LNCAP (cell line): ENCODE data around the gene CCDC106.

Experiments used
- TF ChIP-seq, protein P1 (sequence below): fragments of 450-650 bp; IDR thresholded peaks from 2 replicates; pipeline ENCODE4 v1.5.1; 2017; ENCODE audit warnings: mild to moderate bottlenecking

Gene CCDC106

DNA sequence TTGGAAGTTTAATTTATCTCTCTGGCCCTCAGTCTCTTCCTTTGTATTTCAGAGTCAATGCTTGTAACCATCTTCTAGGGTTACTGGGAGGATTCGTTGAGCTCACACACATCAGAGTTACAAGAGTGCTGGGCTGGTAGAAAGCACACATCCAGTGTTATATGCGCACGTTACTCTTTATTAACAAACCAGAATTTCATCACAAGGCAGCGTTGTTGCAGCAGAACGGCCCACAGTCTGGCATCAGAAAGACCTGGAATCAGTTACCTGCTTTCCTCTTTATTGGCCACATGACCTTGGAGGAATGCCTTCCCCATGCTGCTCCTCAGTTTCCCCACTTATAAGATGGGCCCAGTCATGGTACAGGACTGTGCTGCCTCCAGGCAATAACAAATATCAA is 38.7 kb upstream of the CCDC106 start:
- TF ChIP-seq, protein P1, sequence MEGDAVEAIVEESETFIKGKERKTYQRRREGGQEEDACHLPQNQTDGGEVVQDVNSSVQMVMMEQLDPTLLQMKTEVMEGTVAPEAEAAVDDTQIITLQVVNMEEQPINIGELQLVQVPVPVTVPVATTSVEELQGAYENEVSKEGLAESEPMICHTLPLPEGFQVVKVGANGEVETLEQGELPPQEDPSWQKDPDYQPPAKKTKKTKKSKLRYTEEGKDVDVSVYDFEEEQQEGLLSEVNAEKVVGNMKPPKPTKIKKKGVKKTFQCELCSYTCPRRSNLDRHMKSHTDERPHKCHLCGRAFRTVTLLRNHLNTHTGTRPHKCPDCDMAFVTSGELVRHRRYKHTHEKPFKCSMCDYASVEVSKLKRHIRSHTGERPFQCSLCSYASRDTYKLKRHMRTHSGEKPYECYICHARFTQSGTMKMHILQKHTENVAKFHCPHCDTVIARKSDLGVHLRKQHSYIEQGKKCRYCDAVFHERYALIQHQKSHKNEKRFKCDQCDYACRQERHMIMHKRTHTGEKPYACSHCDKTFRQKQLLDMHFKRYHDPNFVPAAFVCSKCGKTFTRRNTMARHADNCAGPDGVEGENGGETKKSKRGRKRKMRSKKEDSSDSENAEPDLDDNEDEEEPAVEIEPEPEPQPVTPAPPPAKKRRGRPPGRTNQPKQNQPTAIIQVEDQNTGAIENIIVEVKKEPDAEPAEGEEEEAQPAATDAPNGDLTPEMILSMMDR = no peak

DNA sequence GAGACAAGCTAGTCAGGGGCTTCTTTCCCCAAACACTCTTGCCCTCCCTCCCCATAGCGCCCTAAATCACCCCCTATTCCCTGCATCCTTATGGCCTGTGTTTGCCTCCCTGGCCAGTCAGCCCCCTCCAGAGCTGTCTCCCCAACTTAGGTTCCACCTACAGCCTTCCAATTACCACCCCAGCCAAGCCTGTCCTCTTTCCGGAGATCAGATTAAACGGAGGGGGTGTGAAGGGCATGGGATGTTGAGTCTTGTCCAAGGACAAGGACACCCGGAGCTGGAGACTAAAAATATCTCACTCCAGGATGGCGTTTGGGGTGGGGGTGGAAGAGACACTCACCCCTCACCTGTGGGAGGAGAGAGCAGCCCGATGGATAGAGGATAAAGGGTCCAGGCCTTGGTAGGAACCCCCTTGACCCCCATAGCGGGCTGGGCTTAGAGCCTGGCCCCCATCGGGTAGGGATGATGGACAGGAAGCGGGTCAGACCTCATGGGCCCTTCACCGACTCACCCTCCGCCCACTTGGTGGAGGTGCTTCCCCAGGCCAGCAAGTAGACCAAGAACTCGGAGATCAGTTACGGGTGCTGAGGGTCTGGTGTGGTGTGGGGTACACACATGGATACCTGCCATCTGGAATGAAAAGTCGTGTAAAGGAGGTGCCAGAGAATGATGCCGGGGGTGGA is 36.6 kb upstream of the CCDC106 start:
- TF ChIP-seq, protein P1 = no peak

DNA sequence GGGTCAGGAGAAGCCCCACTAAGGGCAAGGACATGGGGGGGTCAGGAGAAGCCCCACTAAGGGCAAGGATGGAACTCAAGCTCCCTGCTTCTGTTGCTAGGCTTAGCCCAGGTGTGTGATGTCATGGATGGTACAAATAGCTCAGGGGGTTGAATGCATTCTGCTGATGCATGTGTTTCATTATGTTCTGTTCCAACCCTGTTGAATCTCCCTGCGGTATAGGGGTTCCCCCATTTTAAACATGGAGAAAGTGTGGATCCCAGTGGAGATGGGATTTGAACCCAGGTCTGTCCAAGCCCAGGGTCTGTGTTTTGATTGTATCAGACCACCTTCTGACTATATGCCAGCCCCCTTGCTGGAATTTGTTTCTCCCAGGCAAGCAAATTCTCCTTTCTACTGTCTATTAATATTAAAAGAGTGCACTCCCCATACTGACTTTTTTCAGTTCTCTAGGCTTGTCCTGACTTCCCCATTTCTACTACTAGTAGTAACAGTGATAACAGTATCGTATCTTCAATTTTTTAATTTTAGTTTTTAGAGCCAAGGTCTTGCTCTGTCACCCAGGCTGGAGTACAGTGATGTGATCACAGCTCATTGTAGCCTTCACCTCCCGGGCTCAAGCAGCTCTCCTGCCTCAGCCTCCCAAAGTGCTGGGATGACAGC is 35.9 kb upstream of the CCDC106 start:
- TF ChIP-seq, protein P1 = no peak

DNA sequence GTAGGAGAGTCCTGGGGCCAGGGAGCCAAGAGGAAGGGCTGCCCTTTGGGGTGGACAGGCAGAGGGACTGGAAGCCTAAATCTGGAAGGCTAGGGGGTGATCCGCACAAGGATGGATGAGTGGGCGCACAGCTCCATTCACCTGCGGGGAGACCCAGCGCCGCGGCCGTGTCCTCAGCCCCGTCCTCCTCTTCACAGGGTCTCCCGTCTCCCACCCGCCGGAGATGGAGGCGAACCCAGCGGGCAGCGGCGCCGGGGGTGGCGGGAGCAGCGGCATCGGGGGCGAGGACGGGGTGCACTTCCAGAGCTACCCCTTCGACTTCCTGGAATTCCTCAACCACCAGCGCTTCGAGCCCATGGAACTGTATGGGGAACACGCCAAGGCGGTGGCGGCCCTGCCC is 34.6 kb upstream of the CCDC106 start:
- TF ChIP-seq, protein P1 = no peak

DNA sequence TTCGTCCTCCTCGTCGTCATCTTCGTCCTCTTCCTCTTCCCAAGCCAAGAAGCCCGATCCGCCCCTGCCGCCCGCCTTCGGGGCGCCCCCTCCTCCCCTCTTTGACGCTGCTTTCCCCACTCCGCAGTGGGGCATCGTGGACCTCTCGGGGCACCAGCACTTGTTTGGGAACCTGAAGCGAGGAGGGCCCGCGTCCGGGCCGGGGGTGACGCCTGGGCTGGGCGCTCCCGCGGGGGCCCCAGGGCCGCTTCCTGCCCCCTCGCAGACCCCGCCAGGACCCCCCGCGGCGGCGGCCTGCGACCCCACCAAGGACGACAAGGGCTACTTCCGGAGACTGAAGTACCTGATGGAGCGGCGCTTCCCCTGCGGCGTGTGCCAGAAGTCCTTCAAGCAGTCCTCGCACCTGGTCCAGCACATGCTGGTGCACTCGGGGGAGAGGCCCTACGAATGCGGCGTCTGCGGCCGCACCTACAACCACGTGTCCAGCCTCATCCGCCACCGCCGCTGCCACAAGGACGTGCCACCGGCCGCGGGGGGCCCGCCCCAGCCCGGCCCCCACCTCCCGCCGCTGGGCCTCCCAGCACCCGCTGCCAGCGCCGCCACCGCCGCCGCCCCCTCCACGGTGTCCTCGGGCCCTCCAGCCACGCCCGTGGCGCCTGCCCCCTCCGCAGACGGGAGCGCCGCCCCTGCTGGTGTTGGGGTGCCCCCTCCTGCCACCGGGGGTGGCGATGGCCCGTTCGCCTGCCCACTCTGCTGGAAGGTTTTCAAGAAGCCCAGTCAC is 33.9 kb upstream of the CCDC106 start:
- TF ChIP-seq, protein P1 = no peak

DNA sequence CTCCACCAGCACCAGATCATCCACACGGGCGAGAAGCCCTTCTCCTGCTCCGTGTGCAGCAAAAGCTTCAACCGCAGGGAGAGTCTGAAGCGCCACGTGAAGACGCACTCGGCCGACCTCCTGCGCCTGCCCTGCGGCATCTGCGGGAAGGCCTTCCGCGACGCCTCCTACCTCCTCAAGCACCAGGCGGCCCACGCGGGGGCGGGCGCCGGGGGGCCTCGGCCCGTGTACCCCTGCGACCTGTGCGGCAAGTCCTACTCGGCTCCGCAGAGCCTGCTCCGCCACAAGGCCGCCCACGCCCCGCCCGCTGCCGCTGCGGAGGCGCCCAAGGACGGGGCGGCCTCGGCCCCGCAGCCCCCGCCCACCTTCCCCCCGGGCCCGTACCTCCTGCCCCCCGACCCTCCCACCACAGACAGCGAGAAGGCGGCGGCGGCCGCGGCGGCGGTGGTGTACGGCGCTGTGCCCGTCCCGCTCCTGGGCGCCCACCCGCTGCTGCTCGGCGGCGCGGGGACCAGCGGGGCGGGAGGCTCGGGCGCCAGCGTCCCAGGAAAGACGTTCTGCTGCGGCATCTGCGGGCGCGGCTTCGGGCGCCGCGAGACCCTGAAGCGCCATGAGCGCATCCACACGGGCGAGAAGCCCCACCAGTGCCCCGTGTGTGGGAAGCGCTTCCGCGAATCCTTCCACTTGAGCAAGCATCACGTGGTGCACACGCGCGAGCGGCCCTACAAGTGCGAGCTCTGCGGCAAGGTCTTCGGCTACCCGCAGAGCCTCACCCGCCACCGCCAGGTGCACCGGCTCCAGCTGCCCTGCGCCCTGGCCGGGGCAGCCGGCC is 33.1 kb upstream of the CCDC106 start:
- TF ChIP-seq, protein P1 = no peak
